ENCODE results near the gene BICD1.

Gene BICD1

DNA sequence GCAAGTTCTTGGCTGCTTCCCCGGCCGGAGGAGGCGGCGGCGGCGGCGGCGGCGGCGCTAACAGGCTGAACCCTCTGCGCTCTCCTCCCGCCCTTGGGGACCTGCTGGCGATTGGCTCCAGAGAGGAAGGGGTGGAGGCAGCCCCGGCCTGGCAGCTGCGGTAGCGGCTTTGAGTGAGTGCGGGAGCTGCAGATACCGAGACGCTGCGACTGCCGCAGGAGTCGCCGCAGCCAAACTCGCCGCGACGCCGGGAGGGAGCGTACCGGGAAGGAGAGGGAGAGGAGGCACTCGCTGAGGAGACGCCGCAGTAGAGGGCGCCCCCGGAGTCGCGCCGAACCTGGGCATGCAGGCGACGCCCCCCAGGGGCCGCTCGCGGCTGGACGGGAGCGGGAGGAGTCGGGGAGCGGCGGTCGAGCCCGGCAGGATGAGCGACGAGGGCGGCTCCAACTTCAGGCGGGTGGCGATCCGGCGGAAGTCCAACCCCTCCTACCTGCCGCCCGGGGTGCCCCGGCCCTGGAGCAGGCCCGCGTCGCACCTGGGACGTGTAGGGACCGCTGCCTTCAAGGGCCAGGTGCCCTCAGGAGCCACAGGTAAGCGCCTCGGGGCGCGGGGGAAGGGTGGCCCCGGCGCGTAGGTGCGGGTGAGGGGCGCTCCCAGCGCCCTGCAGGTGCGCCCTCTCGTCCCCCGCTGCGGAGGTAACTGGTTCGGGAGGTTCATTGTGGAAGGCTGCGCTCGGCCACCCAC lies 292.9 kb downstream of the BICD1 start, which contains the start of gene FGD4:
FGD4 (plus strand) TSS at position 189 of the 744 bp plus-strand sequence.
- Histone ChIP-seq H3K27ac (replicated peaks) (no peak within 1 kb of the TSS), H3K4me3 (replicated peaks; ENCODE audit: insufficient read depth, low read length) (peak within 1 kb of the TSS; percentile 72), H3K27me3 (ENCODE audit: insufficient read depth, poor library complexity, severe bottlenecking) (peaks cover 10% of the 10 kb centered on the region)
- TF ChIP-seq CTCF (IDR thresholded peaks at IDR 0.05; ENCODE audit: insufficient read depth, low read length) (no peak), GABPA (IDR thresholded peaks at IDR 0.05; ENCODE audit: low read depth) (no peak), SPI1 (IDR thresholded peaks at IDR 0.05; ENCODE audit: borderline replicate concordance, low read depth) (no peak)
- TF ChIP-seq, protein P1, sequence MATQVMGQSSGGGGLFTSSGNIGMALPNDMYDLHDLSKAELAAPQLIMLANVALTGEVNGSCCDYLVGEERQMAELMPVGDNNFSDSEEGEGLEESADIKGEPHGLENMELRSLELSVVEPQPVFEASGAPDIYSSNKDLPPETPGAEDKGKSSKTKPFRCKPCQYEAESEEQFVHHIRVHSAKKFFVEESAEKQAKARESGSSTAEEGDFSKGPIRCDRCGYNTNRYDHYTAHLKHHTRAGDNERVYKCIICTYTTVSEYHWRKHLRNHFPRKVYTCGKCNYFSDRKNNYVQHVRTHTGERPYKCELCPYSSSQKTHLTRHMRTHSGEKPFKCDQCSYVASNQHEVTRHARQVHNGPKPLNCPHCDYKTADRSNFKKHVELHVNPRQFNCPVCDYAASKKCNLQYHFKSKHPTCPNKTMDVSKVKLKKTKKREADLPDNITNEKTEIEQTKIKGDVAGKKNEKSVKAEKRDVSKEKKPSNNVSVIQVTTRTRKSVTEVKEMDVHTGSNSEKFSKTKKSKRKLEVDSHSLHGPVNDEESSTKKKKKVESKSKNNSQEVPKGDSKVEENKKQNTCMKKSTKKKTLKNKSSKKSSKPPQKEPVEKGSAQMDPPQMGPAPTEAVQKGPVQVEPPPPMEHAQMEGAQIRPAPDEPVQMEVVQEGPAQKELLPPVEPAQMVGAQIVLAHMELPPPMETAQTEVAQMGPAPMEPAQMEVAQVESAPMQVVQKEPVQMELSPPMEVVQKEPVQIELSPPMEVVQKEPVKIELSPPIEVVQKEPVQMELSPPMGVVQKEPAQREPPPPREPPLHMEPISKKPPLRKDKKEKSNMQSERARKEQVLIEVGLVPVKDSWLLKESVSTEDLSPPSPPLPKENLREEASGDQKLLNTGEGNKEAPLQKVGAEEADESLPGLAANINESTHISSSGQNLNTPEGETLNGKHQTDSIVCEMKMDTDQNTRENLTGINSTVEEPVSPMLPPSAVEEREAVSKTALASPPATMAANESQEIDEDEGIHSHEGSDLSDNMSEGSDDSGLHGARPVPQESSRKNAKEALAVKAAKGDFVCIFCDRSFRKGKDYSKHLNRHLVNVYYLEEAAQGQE (IDR thresholded peaks at IDR 0.05; ENCODE audit: insufficient replicate concordance, low read depth), result no peak
- peak; percentile 32 to 86 for DNase-seq (ENCODE audit: low read depth in 1 of 2, low spot score in 1 of 2)

DNA sequence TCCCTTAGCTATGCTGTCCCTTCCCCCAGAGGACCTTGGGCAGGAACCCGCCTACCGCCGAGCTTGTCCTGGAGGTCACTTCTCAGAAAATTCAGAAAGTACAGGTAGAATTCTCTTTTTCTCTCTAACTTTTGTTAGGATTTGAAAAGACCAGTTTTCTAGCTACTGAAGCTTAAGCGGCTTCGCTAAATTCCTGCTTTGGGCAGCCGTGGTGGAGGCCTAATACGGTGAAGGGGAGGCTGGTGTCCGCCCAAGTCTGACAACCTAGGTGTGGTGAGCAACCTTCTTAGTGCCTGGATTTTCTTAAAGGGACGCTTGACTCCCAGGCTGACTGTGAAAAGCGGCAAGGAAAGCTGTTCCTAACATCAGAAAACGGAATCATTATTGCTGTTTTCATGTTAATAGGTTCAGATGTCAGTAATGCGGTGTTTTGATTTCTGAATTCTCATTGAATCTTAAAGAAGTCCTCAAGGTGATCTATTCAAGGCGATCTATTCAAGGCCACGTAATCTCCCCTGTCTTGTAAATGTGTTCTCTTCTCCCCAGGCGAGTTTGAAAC lies 293.5 kb downstream of the BICD1 start:
- no peak for TF ChIP-seq POLR2AphosphoS5 (IDR thresholded peaks at IDR 0.05; ENCODE audit: low read depth)
- no peak for TF ChIP-seq SPI1 (IDR thresholded peaks at IDR 0.05; ENCODE audit: borderline replicate concordance, low read depth)
- no peak for TF ChIP-seq GABPA (IDR thresholded peaks at IDR 0.05; ENCODE audit: low read depth)
- TF ChIP-seq, protein P1 (IDR thresholded peaks at IDR 0.05; ENCODE audit: insufficient replicate concordance, low read depth), result no peak
- TF ChIP-seq CTCF (IDR thresholded peaks at IDR 0.05; ENCODE audit: insufficient read depth, low read length), result no peak
- Histone ChIP-seq H3K27ac (replicated peaks) (no peak overlapping the region), H3K27me3 (ENCODE audit: insufficient read depth, poor library complexity, severe bottlenecking) (peaks cover 10% of the 10 kb centered on the region), H3K4me3 (replicated peaks; ENCODE audit: insufficient read depth, low read length) (peak overlapping the region; percentile 72)
- no peak for DNase-seq (ENCODE audit: low read depth in 1 of 2, low spot score in 1 of 2)

GRCh38 chr12:32400866-32401265 lies 294.2 kb downstream of the BICD1 start:
- DNase-seq (ENCODE audit: low read depth in 1 of 2, low spot score in 1 of 2), result no peak
- no peak for TF ChIP-seq POLR2AphosphoS5 (IDR thresholded peaks at IDR 0.05; ENCODE audit: low read depth)
- TF ChIP-seq SPI1 (IDR thresholded peaks at IDR 0.05; ENCODE audit: borderline replicate concordance, low read depth), result no peak
- TF ChIP-seq, protein P1 (IDR thresholded peaks at IDR 0.05; ENCODE audit: insufficient replicate concordance, low read depth), result no peak
- no peak for TF ChIP-seq GABPA (IDR thresholded peaks at IDR 0.05; ENCODE audit: low read depth)
- TF ChIP-seq CTCF (IDR thresholded peaks at IDR 0.05; ENCODE audit: insufficient read depth, low read length), result no peak
- Histone ChIP-seq H3K4me3 (replicated peaks; ENCODE audit: insufficient read depth, low read length) (no peak overlapping the region), H3K27me3 (ENCODE audit: insufficient read depth, poor library complexity, severe bottlenecking) (peaks cover 10% of the 10 kb centered on the region), H3K27ac (replicated peaks) (no peak overlapping the region)

Measured in HL-60 (cell line).